Liver (tissue), 9 donors: ENCODE results near the gene TRIM42. TPM values are rescaled to one million over a fixed set of nuclear protein-coding genes. Genes with fewer than 3 reads are reported as not detected.

Source experiments
- DNase-seq: peaks from one replicate; pipeline ENCODE4 v3.0.0-alpha.2; 2017; ENCODE audit warnings: low spot score
- H3K27ac ChIP-seq, 2 donors: one replicate each; pipeline ENCODE4 v1.7.0; 2013; ENCODE audit warnings: inconsistent platforms in 2 of 2, low read length in 2 of 2, control low read depth in 1 of 2, low read depth in 1 of 2, mild to moderate bottlenecking in 1 of 2
- H3K27me3 ChIP-seq, 4 donors: one replicate each; pipeline versions ENCODE4 v1.6.1 to v1.7.0; 2013; ENCODE audit warnings: low read length in 3 of 4, inconsistent platforms in 1 of 4, mild to moderate bottlenecking in 1 of 4, moderate library complexity in 1 of 4; ENCODE audit not compliant: control insufficient read depth in 4 of 4, insufficient read depth in 4 of 4
- H3K36me3 ChIP-seq, 4 donors: one replicate each; pipeline versions ENCODE4 v1.6.1 to v1.7.0; 2013; ENCODE audit warnings: low read length in 3 of 4, mild to moderate bottlenecking in 3 of 4, low read depth in 1 of 4, moderate library complexity in 1 of 4; ENCODE audit not compliant: control insufficient read depth in 4 of 4, insufficient read depth in 3 of 4
- H3K4me1 ChIP-seq, 4 donors: one replicate each; pipeline versions ENCODE4 v1.6.1 to v1.7.0; 2013; ENCODE audit warnings: low read length in 3 of 4, mild to moderate bottlenecking in 3 of 4, moderate library complexity in 1 of 4; ENCODE audit not compliant: control insufficient read depth in 4 of 4, insufficient read depth in 4 of 4
- H3K4me3 ChIP-seq, 3 donors: one replicate each; pipeline versions ENCODE4 v1.6.1 to v1.7.0; 2013; ENCODE audit warnings: low read length in 3 of 3, control low read depth in 1 of 3, low read depth in 1 of 3, mild to moderate bottlenecking in 1 of 3
- H3K9ac ChIP-seq, 2 donors: one replicate each; pipeline ENCODE4 v1.7.0; 2013; ENCODE audit warnings: low read length in 2 of 2, mild to moderate bottlenecking in 2 of 2, moderate library complexity in 2 of 2, control low read depth in 1 of 2, low read depth in 1 of 2
- H3K9me3 ChIP-seq, 4 donors: one replicate each; pipeline versions ENCODE4 v1.6.1 to v1.7.0; 2013; ENCODE audit warnings: low read length in 3 of 4; ENCODE audit not compliant: control insufficient read depth in 4 of 4
- ATF3 ChIP-seq: IDR thresholded peaks from 2 replicates; pipeline ENCODE4 v1.6.1; 2016; ENCODE audit warnings: antibody characterized with exemption
- EGR1 ChIP-seq, 2 donors: IDR thresholded peaks; 2 replicates each; pipeline ENCODE4 v1.6.1; 2016 to 2018; ENCODE audit warnings: antibody characterized with exemption in 2 of 2, low read depth in 2 of 2
- FOXA1 ChIP-seq: IDR thresholded peaks from 2 replicates; pipeline ENCODE4 v1.6.1; 2016; ENCODE audit warnings: antibody characterized with exemption
- FOXA2 ChIP-seq: IDR thresholded peaks from 2 replicates; pipeline ENCODE4 v1.6.1; 2016; ENCODE audit warnings: antibody characterized with exemption
- GABPA ChIP-seq, 2 donors: IDR thresholded peaks in 1 of 2; conservative IDR thresholded peaks in 1 of 2; 2 replicates each; pipeline ENCODE4 v1.6.1; 2016; ENCODE audit warnings: antibody characterized with exemption in 2 of 2, mild to moderate bottlenecking in 1 of 2, moderate library complexity in 1 of 2
- HNF4A ChIP-seq, 2 donors: conservative IDR thresholded peaks; 2 replicates each; pipeline ENCODE4 v1.6.1; 2016; ENCODE audit warnings: antibody characterized with exemption in 2 of 2, mild to moderate bottlenecking in 2 of 2
- HNF4G ChIP-seq: IDR thresholded peaks from 2 replicates; pipeline ENCODE4 v1.6.1; 2016; ENCODE audit warnings: antibody characterized with exemption
- JUND ChIP-seq, 2 donors: IDR thresholded peaks; 2 replicates each; pipeline ENCODE4 v1.6.1; 2016; ENCODE audit warnings: antibody characterized with exemption in 2 of 2
- MAX ChIP-seq: IDR thresholded peaks from 2 replicates; pipeline ENCODE4 v1.6.1; 2016; ENCODE audit warnings: antibody characterized with exemption
- NR2F2 ChIP-seq: IDR thresholded peaks from 2 replicates; pipeline ENCODE4 v1.6.1; 2016; ENCODE audit warnings: antibody characterized with exemption
- RAD21 ChIP-seq, 2 donors: IDR thresholded peaks; 2 replicates each; pipeline ENCODE4 v1.6.1; 2016; ENCODE audit warnings: antibody characterized with exemption in 2 of 2, mild to moderate bottlenecking in 2 of 2
- REST ChIP-seq: IDR thresholded peaks from 2 replicates; pipeline ENCODE4 v1.6.1; 2016; ENCODE audit warnings: antibody characterized with exemption, mild to moderate bottlenecking
- RXRA ChIP-seq, 2 donors: IDR thresholded peaks; 2 replicates each; pipeline ENCODE4 v1.6.1; 2017 to 2018; ENCODE audit warnings: antibody characterized with exemption in 2 of 2, mild to moderate bottlenecking in 1 of 2
- SP1 ChIP-seq: IDR thresholded peaks from 2 replicates; pipeline ENCODE4 v1.6.1; 2018; ENCODE audit warnings: antibody characterized with exemption, mild to moderate bottlenecking
- TAF1 ChIP-seq: conservative IDR thresholded peaks from 2 replicates; pipeline ENCODE4 v1.6.1; 2016; ENCODE audit warnings: antibody characterized with exemption, mild to moderate bottlenecking
- ZBTB33 ChIP-seq: IDR thresholded peaks from 2 replicates; pipeline ENCODE4 v1.6.1; 2016; ENCODE audit warnings: antibody characterized with exemption
- polyA plus RNA-seq, 2 donors: library from polyadenylated mRNA; stranded (reverse) in 1 of 2; unstranded in 1 of 2; fragments of 200-250 nt in 1 of 2; fragments of >200 nt in 1 of 2; fragmentation: Nextera tagmentation in 1 of 2; extraction: Ambion mirVana in 1 of 2; gene quantifications; one replicate each; pipeline versions ENCODE4 v1.2.1 to v1.2.3, GENCODE V29; 2013 to 2015
- total RNA-seq, 2 donors: library from RNA; depleted of rRNA; stranded (reverse); fragments of >200 nt; gene quantifications; one replicate each; pipeline ENCODE4 v1.2.3, GENCODE V29; 2014
- donor health status: healthy.
- donor health status: healthy.
- donor health status: healthy.
- donor health status: healthy.
- donor health status: healthy.

TRIM42 gene
- total and polyA plus RNA-seq, 4 donors = not detected

- Histone ChIP-seq H3K27me3 (no peaks in the 10 kb centered on the region), H3K9ac (no peak overlapping the region), H3K4me1 (peaks cover 0 to 11% (median 7%) of the 10 kb centered on the region in 4 donors), H3K36me3 (no peaks in the 10 kb centered on the region), H3K27ac (no peak overlapping the region), H3K9me3 (no peaks in the 10 kb centered on the region), H3K4me3 (no peak overlapping the region)
- DNase-seq = no peak
- TF ChIP-seq FOXA2 (no peak), NR2F2 (no peak), REST (no peak), TAF1 (no peak), MAX (no peak), RXRA (IDR thresholded peaks at IDR 0.05) (no peak), JUND (IDR thresholded peaks at IDR 0.05) (no peak), ATF3 (no peak), RAD21 (IDR thresholded peaks at IDR 0.05) (no peak), EGR1 (IDR thresholded peaks at IDR 0.05; ENCODE audit: low read depth in 2 of 2) (no peak), FOXA1 (no peak), ZBTB33 (no peak), GABPA (IDR thresholded peaks at IDR 0.05 in 1 of 2, conservative IDR thresholded peaks at IDR 0.05 in 1 of 2) (no peak), SP1 (no peak), HNF4G (no peak)
Measured at GRCh38 chr3:140705954-140706353, 28.1 kb downstream of the TRIM42 start.

GRCh38 chr3:140706360-140706759 lies 28.5 kb downstream of the TRIM42 start:
- Histone ChIP-seq H3K27ac (no peak overlapping the region), H3K4me1 (peaks cover 0 to 11% (median 7%) of the 10 kb centered on the region in 4 donors), H3K36me3 (no peaks in the 10 kb centered on the region), H3K27me3 (no peaks in the 10 kb centered on the region), H3K9me3 (no peaks in the 10 kb centered on the region), H3K9ac (no peak overlapping the region), H3K4me3 (no peak overlapping the region)
- DNase-seq = no peak
- no peak for TF ChIP-seq EGR1 (IDR thresholded peaks at IDR 0.05; ENCODE audit: low read depth in 2 of 2)
- no peak for TF ChIP-seq HNF4A (conservative IDR thresholded peaks at IDR 0.05)
- no peak for TF ChIP-seq FOXA2
